GM18507 (cell line): ENCODE measurements around the gene RILPL1.
"Not testable (repeated sequence)": the region's sequence is repeated elsewhere in the genome, so short reads cannot be mapped to it uniquely, and the experiment has no call there.

ENCODE experiments used
- DNase-seq: peaks from one replicate; pipeline ENCODE4 v3.0.0; 2011; ENCODE audit warnings: low read depth; ENCODE audit not compliant: insufficient read length; ENCODE audit errors: extremely low spot score
- FAIRE-seq: peaks from 2 replicates; lab custom pipeline; 2011; peaks lifted over from hg19 to GRCh38; lab: Jason Lieb, UNC

Gene RILPL1

GRCh38 chr12:123444092-123445026 is 89.2 kb downstream of the RILPL1 start:
- FAIRE-seq (no peak), DNase-seq (no peak)

GRCh38 chr12:123442774-123443173 is 90.7 kb downstream of the RILPL1 start:
- DNase-seq (no peak), FAIRE-seq (no peak)

GRCh38 chr12:123441523-123442164 is 91.9 kb downstream of the RILPL1 start:
- DNase-seq = no peak
- FAIRE-seq = peak; percentile 78

GRCh38 chr12:123436017-123436964 is 97.2 kb downstream of the RILPL1 start, which contains the start of gene RILPL2:
Gene RILPL2 (minus strand): TSS chr12:123436684. CDS start chr12:123436420, 264 bp downstream.
- FAIRE-seq (peak; percentile 93), DNase-seq (peak; percentile 77)

GRCh38 chr12:123435636-123436016 is 97.9 kb downstream of the RILPL1 start:
- FAIRE-seq = no peak
- DNase-seq = no peak

GRCh38 chr12:123433615-123434014 is 99.9 kb downstream of the RILPL1 start:
- DNase-seq (no peak), FAIRE-seq (no peak)

- peak; percentile 60 for FAIRE-seq
- DNase-seq = not testable (repeated sequence)
Observed at GRCh38 chr12:123431951-123432817, 101.3 kb downstream of the RILPL1 start.

- FAIRE-seq, DNase-seq: not testable (repeated sequence)
Observed at GRCh38 chr12:123429101-123429500, 104.4 kb downstream of the RILPL1 start.

GRCh38 chr12:123428591-123428990 is 104.9 kb downstream of the RILPL1 start:
- FAIRE-seq (peak; percentile 26), DNase-seq (no peak)

GRCh38 chr12:123427036-123427769 is 106.3 kb downstream of the RILPL1 start:
- DNase-seq (peak; percentile 57), FAIRE-seq (peak; percentile 95)

- no peak for DNase-seq
Observed at GRCh38 chr12:123421314-123421713, 112.2 kb downstream of the RILPL1 start.

More at GRCh38 chr12:123421314-123421713, 112.2 kb downstream of the RILPL1 start:
- FAIRE-seq = no peak
